ENCODE results near the gene ZIC2.

DNA sequence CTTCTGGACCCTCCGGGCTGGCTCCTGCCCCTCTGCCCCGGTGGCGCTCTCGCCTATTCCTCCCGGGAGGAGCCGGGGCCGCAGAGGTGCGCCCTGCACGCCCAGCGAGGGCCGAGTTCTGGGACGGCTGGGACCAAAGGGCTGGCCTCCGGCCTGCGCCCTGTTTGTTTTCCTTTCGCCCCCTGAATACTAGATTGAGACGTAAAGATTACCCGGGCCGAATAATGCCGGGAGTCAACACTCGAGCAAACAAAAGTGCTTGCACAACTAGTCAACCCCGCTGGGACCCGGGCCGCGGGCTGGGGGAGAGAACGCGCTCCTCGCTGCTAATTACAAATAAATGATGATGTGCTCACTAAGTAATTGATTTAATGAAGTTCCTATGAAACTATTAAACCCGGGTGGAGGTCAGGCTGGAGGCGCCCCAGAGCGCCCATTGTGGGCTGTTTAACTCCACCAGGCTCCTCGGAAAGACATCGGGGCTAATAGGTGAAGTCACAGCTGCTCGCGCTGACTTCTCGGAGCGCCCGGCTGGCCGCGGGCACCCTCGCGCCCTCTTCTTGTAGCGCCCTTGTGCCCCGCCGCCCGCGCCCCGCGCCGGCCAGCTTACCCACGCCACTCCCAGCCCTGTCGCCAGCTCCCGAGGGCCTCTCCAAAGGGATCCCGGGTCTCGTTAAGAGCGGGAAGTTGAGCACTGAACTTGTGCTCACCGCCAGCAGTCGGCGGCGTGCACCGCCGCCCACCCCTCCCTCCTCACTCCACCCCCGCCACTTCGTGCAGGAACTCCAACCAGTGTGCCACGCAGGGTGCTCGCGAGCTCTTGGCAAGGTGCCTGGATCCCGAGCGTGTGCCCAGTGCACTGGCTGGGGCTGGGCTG, 24.9 kb upstream of the ZIC2 start:
- TF ChIP-seq, protein P1, sequence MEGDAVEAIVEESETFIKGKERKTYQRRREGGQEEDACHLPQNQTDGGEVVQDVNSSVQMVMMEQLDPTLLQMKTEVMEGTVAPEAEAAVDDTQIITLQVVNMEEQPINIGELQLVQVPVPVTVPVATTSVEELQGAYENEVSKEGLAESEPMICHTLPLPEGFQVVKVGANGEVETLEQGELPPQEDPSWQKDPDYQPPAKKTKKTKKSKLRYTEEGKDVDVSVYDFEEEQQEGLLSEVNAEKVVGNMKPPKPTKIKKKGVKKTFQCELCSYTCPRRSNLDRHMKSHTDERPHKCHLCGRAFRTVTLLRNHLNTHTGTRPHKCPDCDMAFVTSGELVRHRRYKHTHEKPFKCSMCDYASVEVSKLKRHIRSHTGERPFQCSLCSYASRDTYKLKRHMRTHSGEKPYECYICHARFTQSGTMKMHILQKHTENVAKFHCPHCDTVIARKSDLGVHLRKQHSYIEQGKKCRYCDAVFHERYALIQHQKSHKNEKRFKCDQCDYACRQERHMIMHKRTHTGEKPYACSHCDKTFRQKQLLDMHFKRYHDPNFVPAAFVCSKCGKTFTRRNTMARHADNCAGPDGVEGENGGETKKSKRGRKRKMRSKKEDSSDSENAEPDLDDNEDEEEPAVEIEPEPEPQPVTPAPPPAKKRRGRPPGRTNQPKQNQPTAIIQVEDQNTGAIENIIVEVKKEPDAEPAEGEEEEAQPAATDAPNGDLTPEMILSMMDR (conservative IDR thresholded peaks at IDR 0.05), result no peak
- TF ChIP-seq EZH2 (IDR thresholded peaks at IDR 0.05; ENCODE audit: low read depth), result no peak

Measured in PC-9 (cell line).